H1 (cell line): Measurements from ENCODE around the gene RIC8A. TPM values are rescaled to one million over a fixed set of nuclear protein-coding genes. Genes with fewer than 3 reads are reported as not detected.

ENCODE experiments used
- CTCF ChIA-PET: fragments of 300-600 bp; sonication (Branson Sonifier 250); formaldehyde crosslinking; loops from one replicate; lab custom pipeline; 2021; ENCODE audit not compliant: partially characterized antibody; lab: Charles Lee
- POLR2A ChIA-PET: fragments of 300-600 bp; sonication (Branson Sonifier 250); formaldehyde crosslinking; loops from one replicate; lab custom pipeline; 2021; ENCODE audit warnings: inconsistent platforms; ENCODE audit not compliant: partially characterized antibody; lab: Charles Lee
- DNase-seq, 2 experiments: peaks; one replicate each; pipeline versions ENCODE4 v3.0.0 to v3.0.0-alpha.2; 2010 to 2022; ENCODE audit warnings: low spot score in 2 of 2, low read depth in 1 of 2, mixed read lengths in 1 of 2
- FAIRE-seq: peaks from 2 replicates; lab custom pipeline; 2011; peaks lifted over from hg19 to GRCh38; lab: Jason Lieb, UNC
- H2AFZ ChIP-seq: 2 replicates; pipeline ENCODE4 v1.8.1; 2012; ENCODE audit warnings: low read length, inconsistent platforms
- H2AK5ac ChIP-seq: 2 replicates; pipeline ENCODE4 v1.6.1; 2013; ENCODE audit warnings: low read depth, low read length
- H2BK120ac ChIP-seq: replicated peaks from 2 replicates; pipeline ENCODE3; 2013; ENCODE audit warnings: low read depth, low read length, inconsistent platforms
- H2BK12ac ChIP-seq: 2 replicates; pipeline ENCODE4 v1.6.1; 2013; ENCODE audit warnings: low read depth, low read length
- H2BK15ac ChIP-seq: 2 replicates; pipeline ENCODE4 v1.6.1; 2013; ENCODE audit warnings: low read length
- H2BK20ac ChIP-seq: 2 replicates; pipeline ENCODE4 v1.6.1; 2013; ENCODE audit warnings: low read length
- H2BK5ac ChIP-seq: 2 replicates; pipeline ENCODE4 v1.6.1; 2013; ENCODE audit warnings: low read depth, low read length
- H3K14ac ChIP-seq: 2 replicates; pipeline ENCODE4 v1.6.1; 2013; ENCODE audit warnings: inconsistent platforms; ENCODE audit not compliant: insufficient read length
- H3K18ac ChIP-seq: 2 replicates; pipeline ENCODE4 v1.6.1; 2013; ENCODE audit warnings: low read length; ENCODE audit errors: extremely low read depth
- H3K23ac ChIP-seq: 2 replicates; pipeline ENCODE4 v1.6.1; 2013; ENCODE audit warnings: inconsistent platforms; ENCODE audit not compliant: insufficient read length
- H3K23me2 ChIP-seq: 2 replicates; pipeline ENCODE4 v1.6.1; 2013; ENCODE audit warnings: low read depth, low read length
- H3K27ac ChIP-seq: 2 replicates; pipeline ENCODE4 v1.6.1; 2011; ENCODE audit warnings: low read depth, low read length, inconsistent platforms
- H3K27me3 ChIP-seq, 4 experiments: replicated peaks in 1 of 4; 1 replicate in 1 of 4; 2 replicates in 3 of 4; pipeline versions ENCODE4 v1.6.1 to v1.8.1; 2011 to 2013; ENCODE audit warnings: low read length in 3 of 4, mild to moderate bottlenecking in 3 of 4, inconsistent platforms in 2 of 4, mixed read lengths in 2 of 4, moderate library complexity in 1 of 4; ENCODE audit not compliant: control insufficient read depth in 3 of 4, insufficient read depth in 3 of 4; ENCODE audit errors: extremely low read depth in 1 of 4
- H3K36me3 ChIP-seq, 4 experiments: 2 replicates each; pipeline versions ENCODE4 v1.6.1 to v1.8.1; 2011 to 2013; ENCODE audit warnings: mild to moderate bottlenecking in 4 of 4, low read length in 3 of 4, moderate library complexity in 2 of 4, control low read depth in 1 of 4, inconsistent platforms in 1 of 4; ENCODE audit not compliant: insufficient read depth in 4 of 4, control insufficient read depth in 2 of 4
- H3K4ac ChIP-seq: replicated peaks from 2 replicates; pipeline ENCODE3; 2013; ENCODE audit warnings: low read length, low read depth, mixed read lengths, inconsistent platforms; ENCODE audit not compliant: insufficient read length
- H3K4me1 ChIP-seq, 4 experiments: replicated peaks in 1 of 4; 1 replicate in 1 of 4; 2 replicates in 3 of 4; pipeline versions ENCODE4 v1.6.1 to v1.8.1; 2011 to 2013; ENCODE audit warnings: low read length in 3 of 4, inconsistent platforms in 2 of 4, mixed read lengths in 1 of 4; ENCODE audit not compliant: insufficient read depth in 4 of 4, control insufficient read depth in 3 of 4
- H3K4me2 ChIP-seq, 2 experiments: 2 replicates each; pipeline versions ENCODE4 v1.6.1 to v1.8.1; 2011 to 2013; ENCODE audit warnings: low read depth in 2 of 2, low read length in 2 of 2, control low read depth in 1 of 2, inconsistent platforms in 1 of 2, mild to moderate bottlenecking in 1 of 2; ENCODE audit not compliant: insufficient read depth in 1 of 2
- H3K4me3 ChIP-seq, 4 experiments: fragments of 200-600, 300-600 bp in 1 of 4; sonication (generic), shearing (Covaris generic), sonication (Bioruptor Twin) in 1 of 4; 2 replicates each; pipeline versions ENCODE4 v1.5.1 to v1.8.1; 2011 to 2016; ENCODE audit warnings: low read length in 4 of 4, low read depth in 3 of 4, control low read depth in 2 of 4, inconsistent platforms in 2 of 4, mild to moderate bottlenecking in 2 of 4, mixed read lengths in 1 of 4, moderate library complexity in 1 of 4; ENCODE audit not compliant: insufficient read depth in 2 of 4; ENCODE audit errors: extremely low read depth in 1 of 4
- H3K56ac ChIP-seq: replicated peaks from 2 replicates; pipeline ENCODE3; 2013; ENCODE audit warnings: low read depth, mild to moderate bottlenecking, mixed read lengths, low read length, inconsistent platforms; ENCODE audit not compliant: insufficient read length
- H3K79me1 ChIP-seq: 2 replicates; pipeline ENCODE4 v1.6.1; 2013; ENCODE audit warnings: low read depth, low read length, control low read depth
- H3K79me2 ChIP-seq, 2 experiments: 2 replicates each; pipeline versions ENCODE4 v1.6.1 to v1.8.1; 2012 to 2013; ENCODE audit warnings: low read length in 2 of 2, mild to moderate bottlenecking in 2 of 2, inconsistent platforms in 1 of 2; ENCODE audit not compliant: insufficient read depth in 2 of 2, control insufficient read depth in 1 of 2
- H3K9ac ChIP-seq, 4 experiments: replicated peaks in 1 of 4; 1 replicate in 1 of 4; 2 replicates in 3 of 4; pipeline versions ENCODE4 v1.6.1 to v1.8.1; 2011 to 2013; ENCODE audit warnings: low read depth in 3 of 4, low read length in 3 of 4, control low read depth in 2 of 4, mild to moderate bottlenecking in 2 of 4, moderate library complexity in 2 of 4, inconsistent platforms in 1 of 4; ENCODE audit errors: extremely low read depth in 1 of 4
- H3K9me3 ChIP-seq, 2 experiments: 2 replicates each; pipeline versions ENCODE4 v1.6.1 to v1.8.1; 2012 to 2013; ENCODE audit warnings: mild to moderate bottlenecking in 2 of 2, moderate library complexity in 2 of 2, control low read depth in 1 of 2, inconsistent platforms in 1 of 2, low read depth in 1 of 2, low read length in 1 of 2, mixed read lengths in 1 of 2; ENCODE audit not compliant: insufficient read depth in 2 of 2
- H4K20me1 ChIP-seq, 2 experiments: replicated peaks in 1 of 2; 2 replicates each; pipeline versions ENCODE3 to v1.8.1; 2011 to 2013; ENCODE audit warnings: inconsistent platforms in 2 of 2, low read length in 2 of 2, mild to moderate bottlenecking in 1 of 2; ENCODE audit not compliant: insufficient read depth in 2 of 2, control insufficient read depth in 1 of 2
- H4K5ac ChIP-seq: 2 replicates; pipeline ENCODE4 v1.6.1; 2013; ENCODE audit warnings: low read length, low read depth, mixed read lengths, inconsistent platforms; ENCODE audit not compliant: insufficient read length
- H4K8ac ChIP-seq: 2 replicates; pipeline ENCODE4 v1.8.0; 2013; ENCODE audit warnings: mild to moderate bottlenecking, moderate library complexity, low read length, inconsistent platforms; ENCODE audit not compliant: insufficient read depth; ENCODE audit errors: extremely low read depth
- H4K91ac ChIP-seq: replicated peaks from 2 replicates; pipeline ENCODE3; 2013; ENCODE audit warnings: low read length, mixed read lengths, inconsistent platforms; ENCODE audit not compliant: insufficient read length
- NANOG ChIP-seq: IDR thresholded peaks from 2 replicates; pipeline ENCODE4 v1.6.1; 2011; ENCODE audit warnings: low read length, low read depth, mild to moderate bottlenecking, inconsistent platforms; ENCODE audit not compliant: insufficient read depth, poor library complexity, severe bottlenecking
- TBP ChIP-seq: IDR thresholded peaks from 2 replicates; pipeline ENCODE4 v1.6.1; 2011; ENCODE audit warnings: low read depth, low read length, improper control_type of control experiment
- WGBS, 2 experiments: shearing (Covaris generic) in 1 of 2; methylation state at CpG; one replicate each; pipeline versions ENCODE4 v1.1.6 to v1.1.7; 2013 to 2015; ENCODE audit warnings: low lambda C conversion rate in 2 of 2, mixed read lengths in 2 of 2, inconsistent platforms in 1 of 2, low coverage in 1 of 2, missing lambda C conversion rate in 1 of 2; ENCODE audit not compliant: insufficient replicate concordance in 2 of 2, insufficient coverage in 1 of 2, insufficient read length in 1 of 2; ENCODE audit errors: extremely low coverage in 1 of 2, missing lambda C conversion rate in 1 of 2; 5-methylcytosine and 5-hydroxymethylcytosine counted together
- polyA plus RNA-seq, 7 experiments: library from polyadenylated mRNA; depleted of rRNA in 3 of 7; stranded (reverse) in 5 of 7; unstranded in 2 of 7; fragments of >200 nt in 5 of 7; fragments of 200-250 nt in 2 of 7; gene quantifications; 1 replicate in 5 of 7; 2 replicates in 1 of 7; 4 replicates in 1 of 7; pipeline versions ENCODE4 v1.2.1 to v1.2.3, GENCODE V29; 2011 to 2013; ENCODE audit warnings: missing spikeins in 2 of 7, mixed read lengths in 2 of 7
- total RNA-seq: library from RNA; stranded (reverse); fragmentation: NEBNext Ultra II Directional; extraction: Animal tissue kit (Norgen Biotek cat#: 25700); gene quantifications from 2 replicates; pipeline ENCODE4 v1.2.1, GENCODE V29; 2021

The RIC8A gene
- total and polyA plus RNA-seq, 2 of the 8 experiments (the other 6 are each of a cell fraction or from before 2014, with no cell fraction given) = 67.0 to 105 TPM

DNA sequence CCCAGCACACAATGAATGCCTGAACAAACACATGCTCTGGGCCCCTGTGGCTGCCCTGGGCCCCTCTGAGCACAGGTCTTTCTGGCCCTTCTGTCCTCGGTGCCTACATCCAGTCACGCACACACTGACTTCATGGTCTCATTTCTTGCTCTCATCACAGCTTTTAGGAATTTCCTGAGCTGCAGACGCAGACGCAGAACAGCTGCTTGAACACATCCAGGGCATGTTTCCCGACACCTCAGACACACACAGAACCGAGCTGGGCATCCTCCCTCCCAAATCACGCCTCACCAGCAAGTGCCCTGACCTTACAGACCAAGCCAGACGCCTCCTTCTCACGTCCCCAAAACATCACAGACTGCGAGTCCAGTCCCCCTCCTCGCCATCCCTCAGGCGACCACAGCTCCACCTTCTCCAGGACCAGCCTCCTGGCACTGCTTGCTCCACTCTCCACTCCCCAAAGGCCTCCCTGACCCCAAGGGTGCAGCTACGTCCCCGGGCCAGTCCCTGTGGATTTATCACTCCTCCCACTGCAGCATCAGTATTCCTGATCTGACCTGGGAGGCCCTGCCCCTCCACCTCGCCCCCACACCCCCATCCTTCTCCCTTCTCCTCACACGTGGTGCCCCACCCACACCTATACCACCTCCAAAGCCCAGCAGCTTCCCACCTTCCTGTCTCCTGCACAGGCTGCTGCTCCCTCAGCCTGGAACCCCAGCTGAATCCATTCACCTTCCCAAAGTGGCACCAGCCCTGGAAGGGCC lies 15.7 kb downstream of the RIC8A start:
- H3K27ac ChIP-seq = no peak overlapping the region
- no peaks in the 10 kb centered on the region for H4K20me1 ChIP-seq
- H4K8ac ChIP-seq = no peak overlapping the region
- no peak overlapping the region for H3K4me2 ChIP-seq
- no peaks in the 10 kb centered on the region for H3K9me3 ChIP-seq
- ChIA-PET CTCF (interaction anchor here (0.7 to 2.1 kb wide), 3 partner anchors 27 to 141 kb away, joined by 3 to 8 read pairs (median 3); no protein-coding TSS in a partner anchor), POLR2A (interaction anchor here (1.1 to 1.6 kb wide), 3 partner anchors 10 to 16 kb away, joined by 4 to 8 read pairs (median 5); partner anchors contain the start of genes BET1L and RIC8A)
- H3K4ac ChIP-seq = no peak overlapping the region
- H2BK12ac ChIP-seq = no peak overlapping the region
- no peak overlapping the region for H3K9ac ChIP-seq
- FAIRE-seq (no peak), DNase-seq (no peak)
- no peak overlapping the region for H3K23ac ChIP-seq
- no peak overlapping the region for H3K18ac ChIP-seq
- no peaks in the 10 kb centered on the region for H3K23me2 ChIP-seq
- H4K91ac ChIP-seq = no peak overlapping the region
- no peaks in the 10 kb centered on the region for H3K27me3 ChIP-seq
- no peak overlapping the region for H2BK5ac ChIP-seq
- no peaks in the 10 kb centered on the region for H3K4me1 ChIP-seq
- no peak overlapping the region for H2AFZ ChIP-seq
- 83% methylated on average over 12 of the region's 16 CpGs; no CpG with 5 or more reads in 1 of the 2 experiments for WGBS, 2 experiments
- no peak overlapping the region for H4K5ac ChIP-seq
- no peak overlapping the region for H2AK5ac ChIP-seq
- no peak overlapping the region for H3K4me3 ChIP-seq
- H2BK15ac ChIP-seq = no peak overlapping the region
- no peak overlapping the region for H3K56ac ChIP-seq
- peaks cover 0 to 5% of the 10 kb centered on the region in 2 experiments; a peak in 1 of 4 replicates for H3K79me2 ChIP-seq
- no peaks in the 10 kb centered on the region; a peak in 1 of 8 replicates for H3K36me3 ChIP-seq
- H2BK20ac ChIP-seq = no peak overlapping the region
- no peaks in the 10 kb centered on the region; the same call in 1 of the 2 replicates for H3K79me1 ChIP-seq
- no peak overlapping the region for H3K14ac ChIP-seq
- H2BK120ac ChIP-seq = no peak overlapping the region
- TF ChIP-seq TBP (no peak), NANOG (no peak)
